Measurements from ENCODE around the gene NHSL1.

The NHSL1 gene

GRCh38 chr6:138422861-138423260 lies 76.4 kb downstream of the NHSL1 start:
- no peak for DNase-seq

GRCh38 chr6:138421608-138422007 lies 77.7 kb downstream of the NHSL1 start:
- no peak for DNase-seq

- DNase-seq: no peak
These were observed 78.2 kb downstream of the NHSL1 start for GRCh38 chr6:138421089-138421488.

GRCh38 chr6:138420356-138420755 lies 78.9 kb downstream of the NHSL1 start:
- DNase-seq: no peak

- DNase-seq: no peak
These were observed 79.5 kb downstream of the NHSL1 start for GRCh38 chr6:138419766-138420165.

GRCh38 chr6:138418118-138418742 lies 81.1 kb downstream of the NHSL1 start:
- no peak for DNase-seq

GRCh38 chr6:138417493-138418117 lies 81.7 kb downstream of the NHSL1 start:
- DNase-seq: no peak

- DNase-seq: no peak
These were observed 83.1 kb downstream of the NHSL1 start for GRCh38 chr6:138416206-138416605.

GRCh38 chr6:138415125-138415524 lies 84.2 kb downstream of the NHSL1 start:
- no peak for DNase-seq

- DNase-seq: no peak
These were observed 88.1 kb downstream of the NHSL1 start for GRCh38 chr6:138410972-138411880.

GRCh38 chr6:138410048-138410735 lies 89.1 kb downstream of the NHSL1 start:
- DNase-seq: no peak

GRCh38 chr6:138406443-138406842 lies 92.9 kb downstream of the NHSL1 start:
- DNase-seq: peak; percentile 48

GRCh38 chr6:138405816-138406413 lies 93.4 kb downstream of the NHSL1 start:
- peak; percentile 78 for DNase-seq

GRCh38 chr6:138404666-138405337 lies 94.5 kb downstream of the NHSL1 start:
- DNase-seq: no peak

- peak; percentile 91 for DNase-seq
These were observed 95.3 kb downstream of the NHSL1 start, which contains the start of gene HEBP2 for GRCh38 chr6:138403801-138404665. Gene HEBP2, plus strand, starts transcription at chr6:138404223. Its CDS starts 273 bp downstream, at chr6:138404496.

GRCh38 chr6:138403324-138403800 lies 95.9 kb downstream of the NHSL1 start:
- DNase-seq: no peak

GRCh38 chr6:138402838-138403187 lies 96.5 kb downstream of the NHSL1 start:
- no peak for DNase-seq

- DNase-seq: no peak
These were observed 97.1 kb downstream of the NHSL1 start for GRCh38 chr6:138401960-138402837.

- no peak for DNase-seq
These were observed 99.0 kb downstream of the NHSL1 start for GRCh38 chr6:138400326-138400725.

All from DMS153 (cell line).